Measurements from ENCODE around the gene MAD1L1. TPM values are rescaled to one million over a fixed set of nuclear protein-coding genes. Genes with fewer than 3 reads are reported as not detected.

The MAD1L1 gene
- total and polyA plus RNA-seq, 2 of the 13 experiments (the other 11 are each of a cell fraction or from before 2014, with no cell fraction given) = 17.4 to 64.7 TPM

DNA sequence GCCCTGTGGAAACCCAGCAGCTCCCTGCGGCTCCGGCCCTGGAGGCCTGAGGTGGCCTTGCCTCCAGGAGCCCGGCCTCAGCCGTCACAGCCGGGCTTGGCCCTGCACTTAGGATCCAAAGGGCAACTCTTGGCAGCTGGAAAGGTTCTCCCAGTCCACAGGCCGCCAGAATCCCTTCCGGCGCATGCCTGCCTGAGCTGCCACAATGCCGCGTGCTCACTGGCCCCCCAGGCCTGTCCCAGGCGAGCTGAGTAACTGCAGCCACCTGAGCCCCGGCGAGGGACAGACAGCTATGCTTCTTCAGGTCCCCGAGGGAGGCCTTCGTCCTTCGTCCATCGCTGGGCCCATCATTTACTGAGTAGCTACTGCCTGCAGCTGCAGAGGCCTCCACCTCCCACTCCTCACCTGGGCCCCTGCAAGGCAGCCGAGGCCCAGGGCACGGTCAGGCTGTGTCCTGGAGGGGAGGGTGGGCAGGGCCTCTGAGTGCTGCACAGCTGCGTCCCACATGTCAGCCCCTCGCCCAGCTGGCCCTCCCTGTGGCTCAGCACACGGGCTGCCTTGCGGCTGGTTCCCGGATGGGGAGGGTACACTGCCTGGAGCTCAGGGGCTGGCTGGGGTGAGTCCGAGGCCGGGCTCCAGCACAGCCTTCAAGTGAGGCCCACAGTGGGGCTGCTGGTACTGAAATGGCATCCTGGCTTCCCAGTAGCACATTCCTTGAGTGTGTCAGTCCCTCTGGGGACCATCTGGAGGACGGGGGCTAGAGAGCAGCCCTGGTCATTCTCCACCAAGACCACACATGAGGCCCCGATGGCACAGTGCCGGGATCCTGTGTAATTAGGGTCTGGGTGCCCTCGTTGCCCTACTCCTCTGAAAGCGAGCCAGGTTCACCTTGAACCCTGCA is 390.2 kb downstream of the MAD1L1 start (continued):
- TF ChIP-seq, protein P1, sequence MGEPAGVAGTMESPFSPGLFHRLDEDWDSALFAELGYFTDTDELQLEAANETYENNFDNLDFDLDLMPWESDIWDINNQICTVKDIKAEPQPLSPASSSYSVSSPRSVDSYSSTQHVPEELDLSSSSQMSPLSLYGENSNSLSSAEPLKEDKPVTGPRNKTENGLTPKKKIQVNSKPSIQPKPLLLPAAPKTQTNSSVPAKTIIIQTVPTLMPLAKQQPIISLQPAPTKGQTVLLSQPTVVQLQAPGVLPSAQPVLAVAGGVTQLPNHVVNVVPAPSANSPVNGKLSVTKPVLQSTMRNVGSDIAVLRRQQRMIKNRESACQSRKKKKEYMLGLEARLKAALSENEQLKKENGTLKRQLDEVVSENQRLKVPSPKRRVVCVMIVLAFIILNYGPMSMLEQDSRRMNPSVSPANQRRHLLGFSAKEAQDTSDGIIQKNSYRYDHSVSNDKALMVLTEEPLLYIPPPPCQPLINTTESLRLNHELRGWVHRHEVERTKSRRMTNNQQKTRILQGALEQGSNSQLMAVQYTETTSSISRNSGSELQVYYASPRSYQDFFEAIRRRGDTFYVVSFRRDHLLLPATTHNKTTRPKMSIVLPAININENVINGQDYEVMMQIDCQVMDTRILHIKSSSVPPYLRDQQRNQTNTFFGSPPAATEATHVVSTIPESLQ (CRISPR knock-in tag; conservative IDR thresholded peaks at IDR 0.05) = no peak
- TF ChIP-seq ERF (CRISPR knock-in tag; IDR thresholded peaks at IDR 0.05) (peak; percentile 83), GTF2F1 (IDR thresholded peaks at IDR 0.05; ENCODE audit: low read length) (no peak), ZFP36 (IDR thresholded peaks at IDR 0.05; ENCODE audit: borderline replicate concordance, low read depth, low read length, partially characterized antibody) (no peak), ZNF891 (CRISPR knock-in tag; IDR thresholded peaks at IDR 0.05) (no peak), FOXA3 (CRISPR knock-in tag; IDR thresholded peaks at IDR 0.05) (no peak), HOXD1 (CRISPR knock-in tag; IDR thresholded peaks at IDR 0.05) (no peak), HDAC1 (CRISPR knock-in tag; IDR thresholded peaks at IDR 0.05) (0 out of 2 replicates have a peak, but pooled peaks have one; percentile 45), HNF1B (CRISPR knock-in tag; IDR thresholded peaks at IDR 0.05) (peak; percentile 47; the same call in 1 of the 2 replicates), MED8 (CRISPR knock-in tag; IDR thresholded peaks at IDR 0.05; ENCODE audit: insufficient replicate concordance) (no peak), KAT2B (IDR thresholded peaks at IDR 0.05; ENCODE audit: borderline replicate concordance, low read depth, low read length) (no peak), HNRNPK (IDR thresholded peaks at IDR 0.05; ENCODE audit: low read depth, low read length, poor library complexity, severe bottlenecking) (no peak), AGO2 (optimal IDR thresholded peaks at IDR 0.05; ENCODE audit: low read depth, low read length) (no peak), PHF5A (CRISPR knock-in tag; IDR thresholded peaks at IDR 0.05; ENCODE audit: low read depth, unreplicated experiment) (no peak), ZNF329 (CRISPR knock-in tag; IDR thresholded peaks at IDR 0.05; ENCODE audit: low read depth) (no peak), SMAD9 (CRISPR knock-in tag; IDR thresholded peaks at IDR 0.05) (no peak)
- TF ChIP-seq, protein P2, sequence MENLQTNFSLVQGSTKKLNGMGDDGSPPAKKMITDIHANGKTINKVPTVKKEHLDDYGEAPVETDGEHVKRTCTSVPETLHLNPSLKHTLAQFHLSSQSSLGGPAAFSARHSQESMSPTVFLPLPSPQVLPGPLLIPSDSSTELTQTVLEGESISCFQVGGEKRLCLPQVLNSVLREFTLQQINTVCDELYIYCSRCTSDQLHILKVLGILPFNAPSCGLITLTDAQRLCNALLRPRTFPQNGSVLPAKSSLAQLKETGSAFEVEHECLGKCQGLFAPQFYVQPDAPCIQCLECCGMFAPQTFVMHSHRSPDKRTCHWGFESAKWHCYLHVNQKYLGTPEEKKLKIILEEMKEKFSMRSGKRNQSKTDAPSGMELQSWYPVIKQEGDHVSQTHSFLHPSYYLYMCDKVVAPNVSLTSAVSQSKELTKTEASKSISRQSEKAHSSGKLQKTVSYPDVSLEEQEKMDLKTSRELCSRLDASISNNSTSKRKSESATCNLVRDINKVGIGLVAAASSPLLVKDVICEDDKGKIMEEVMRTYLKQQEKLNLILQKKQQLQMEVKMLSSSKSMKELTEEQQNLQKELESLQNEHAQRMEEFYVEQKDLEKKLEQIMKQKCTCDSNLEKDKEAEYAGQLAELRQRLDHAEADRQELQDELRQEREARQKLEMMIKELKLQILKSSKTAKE (CRISPR knock-in tag; IDR thresholded peaks at IDR 0.05; ENCODE audit: borderline replicate concordance) = no peak
- TF ChIP-seq, protein P3, sequence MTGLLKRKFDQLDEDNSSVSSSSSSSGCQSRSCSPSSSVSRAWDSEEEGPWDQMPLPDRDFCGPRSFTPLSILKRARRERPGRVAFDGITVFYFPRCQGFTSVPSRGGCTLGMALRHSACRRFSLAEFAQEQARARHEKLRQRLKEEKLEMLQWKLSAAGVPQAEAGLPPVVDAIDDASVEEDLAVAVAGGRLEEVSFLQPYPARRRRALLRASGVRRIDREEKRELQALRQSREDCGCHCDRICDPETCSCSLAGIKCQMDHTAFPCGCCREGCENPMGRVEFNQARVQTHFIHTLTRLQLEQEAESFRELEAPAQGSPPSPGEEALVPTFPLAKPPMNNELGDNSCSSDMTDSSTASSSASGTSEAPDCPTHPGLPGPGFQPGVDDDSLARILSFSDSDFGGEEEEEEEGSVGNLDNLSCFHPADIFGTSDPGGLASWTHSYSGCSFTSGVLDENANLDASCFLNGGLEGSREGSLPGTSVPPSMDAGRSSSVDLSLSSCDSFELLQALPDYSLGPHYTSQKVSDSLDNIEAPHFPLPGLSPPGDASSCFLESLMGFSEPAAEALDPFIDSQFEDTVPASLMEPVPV (CRISPR knock-in tag; IDR thresholded peaks at IDR 0.05) = no peak
- TF ChIP-seq, protein P4, sequence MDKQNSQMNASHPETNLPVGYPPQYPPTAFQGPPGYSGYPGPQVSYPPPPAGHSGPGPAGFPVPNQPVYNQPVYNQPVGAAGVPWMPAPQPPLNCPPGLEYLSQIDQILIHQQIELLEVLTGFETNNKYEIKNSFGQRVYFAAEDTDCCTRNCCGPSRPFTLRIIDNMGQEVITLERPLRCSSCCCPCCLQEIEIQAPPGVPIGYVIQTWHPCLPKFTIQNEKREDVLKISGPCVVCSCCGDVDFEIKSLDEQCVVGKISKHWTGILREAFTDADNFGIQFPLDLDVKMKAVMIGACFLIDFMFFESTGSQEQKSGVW (CRISPR knock-in tag; IDR thresholded peaks at IDR 0.05; ENCODE audit: borderline replicate concordance) = no peak

Data from HepG2 (cell line).